ENCODE results near the gene MCHR1. TPM values are rescaled to one million over a fixed set of nuclear protein-coding genes. Genes with fewer than 3 reads are reported as not detected.
"Not testable (repeated sequence)": the region's sequence is repeated elsewhere in the genome, so short reads cannot be mapped to it uniquely, and the experiment has no call there.

Gene MCHR1
- polyA plus RNA-seq, 3 donors = 0.26 to 0.47 (median 0.28) TPM

GRCh38 chr22:40717657-40718056, 38.4 kb downstream of the MCHR1 start:
- not testable (repeated sequence) for DNase-seq (ENCODE audit: extremely low read depth in 1 of 11, low read depth in 9 of 11, low spot score in 4 of 11)

DNA sequence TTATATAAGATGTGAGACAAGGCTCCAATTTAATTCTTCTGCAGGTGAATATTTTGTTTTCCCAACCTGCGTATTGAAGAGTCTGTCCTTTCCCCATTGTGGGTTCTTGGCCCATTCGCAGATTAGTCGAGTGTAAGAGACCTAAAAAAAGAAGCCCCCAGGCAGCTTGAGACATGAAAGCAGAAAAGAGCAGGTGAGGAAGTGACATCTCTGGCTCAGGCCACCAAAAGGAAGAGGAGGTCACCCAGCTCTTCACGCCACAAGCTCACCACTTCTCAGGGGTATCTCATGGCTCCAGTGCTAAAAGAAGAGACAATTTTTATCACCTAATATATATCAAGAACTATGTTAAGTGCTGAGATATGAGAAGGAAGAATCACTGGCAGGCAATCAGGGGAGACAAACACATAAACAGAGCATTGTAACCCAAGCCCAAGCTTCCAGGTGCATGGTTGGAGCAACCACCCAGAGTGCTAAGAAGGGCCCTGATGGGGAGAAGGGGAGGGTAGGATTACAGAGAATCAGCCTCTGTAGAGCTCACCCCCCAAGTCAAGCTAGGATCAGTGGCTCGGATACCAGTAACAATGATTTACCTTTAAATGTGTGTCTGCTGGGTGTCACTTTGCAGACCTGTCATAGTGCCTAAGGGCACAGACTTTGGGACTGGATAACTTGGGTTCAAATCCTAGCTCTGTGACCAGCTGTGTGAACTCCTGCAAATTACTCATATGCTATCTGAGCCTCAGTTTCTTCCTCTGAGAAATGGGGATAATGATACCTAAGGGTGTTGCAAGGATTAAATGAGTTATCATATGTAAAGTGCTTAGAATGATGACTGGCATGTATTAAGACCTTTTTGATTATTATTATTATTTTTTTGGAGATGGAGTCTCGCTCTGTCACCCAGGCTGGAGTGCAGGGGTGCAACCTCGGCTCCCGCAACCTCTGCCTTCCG, 39.2 kb downstream of the MCHR1 start:
- DNase-seq (ENCODE audit: extremely low read depth in 1 of 11, low read depth in 9 of 11, low spot score in 4 of 11) = peak in 1 of 11 donors; percentile 67

DNA sequence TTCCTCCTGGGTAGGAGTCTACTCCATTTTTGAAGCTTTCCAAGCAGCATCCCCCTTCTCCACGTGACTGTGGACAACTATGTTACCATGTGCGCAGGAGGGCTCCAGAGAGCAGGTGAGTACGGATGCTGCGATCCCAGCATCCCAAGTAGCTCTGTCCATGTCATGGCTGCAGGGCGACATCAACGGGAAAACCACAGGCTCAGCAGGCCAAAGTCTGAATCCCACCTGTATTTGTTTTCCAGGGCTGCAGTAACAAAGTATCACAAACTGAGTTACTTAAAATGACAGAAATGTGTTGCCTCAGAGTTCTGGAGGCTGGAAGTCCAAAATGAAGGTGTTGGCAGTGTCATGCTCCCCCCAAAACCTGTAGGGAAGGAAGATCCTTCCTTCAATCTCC, 40.3 kb downstream of the MCHR1 start:
- DNase-seq (ENCODE audit: extremely low read depth in 1 of 11, low read depth in 9 of 11, low spot score in 4 of 11) = no peak

DNA sequence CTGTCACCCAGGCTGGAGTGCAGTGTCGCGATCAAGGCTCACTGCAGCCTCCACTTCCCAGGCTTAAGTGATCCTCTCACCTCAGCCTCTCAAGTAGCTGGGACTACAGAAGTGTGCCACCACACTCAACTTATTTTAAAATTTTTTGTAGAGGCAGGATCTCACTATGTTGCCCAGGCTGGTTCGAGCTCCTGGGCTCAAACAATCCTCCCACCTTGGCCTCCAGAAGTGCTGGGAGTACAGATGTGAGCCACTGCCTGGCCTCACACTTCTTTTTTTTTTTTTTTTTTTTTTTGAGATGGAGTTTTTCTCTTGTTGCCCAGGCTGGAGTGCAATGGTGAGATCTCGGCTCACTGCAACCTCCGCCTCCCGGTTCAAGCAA, 40.9 kb downstream of the MCHR1 start:
- DNase-seq (ENCODE audit: extremely low read depth in 1 of 11, low read depth in 9 of 11, low spot score in 4 of 11) = not testable (repeated sequence)

GRCh38 chr22:40720538-40721256, 41.4 kb downstream of the MCHR1 start:
- no peak for DNase-seq (ENCODE audit: extremely low read depth in 1 of 11, low read depth in 9 of 11, low spot score in 4 of 11)

DNA sequence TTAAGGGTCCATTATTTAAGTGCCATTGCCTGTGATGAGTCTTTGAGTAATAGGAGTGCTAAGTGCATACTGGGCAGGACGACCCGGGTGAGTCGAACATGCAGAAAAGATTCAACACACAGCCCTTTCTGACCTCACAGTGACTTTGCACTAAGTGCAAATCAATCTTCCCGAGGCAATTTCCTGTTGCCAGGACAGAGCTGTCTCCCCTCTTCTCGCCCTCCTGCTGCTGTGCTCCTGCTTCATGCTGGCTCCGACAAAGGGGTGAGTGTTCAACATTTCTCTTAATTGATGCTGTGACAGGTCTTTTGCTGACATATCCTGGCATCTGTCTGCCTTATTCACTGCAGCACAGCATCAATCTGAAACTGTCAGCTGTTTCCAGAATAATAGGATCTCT, 42.0 kb downstream of the MCHR1 start:
- DNase-seq (ENCODE audit: extremely low read depth in 1 of 11, low read depth in 9 of 11, low spot score in 4 of 11) = peak in 1 of 11 donors; percentile 45

DNA sequence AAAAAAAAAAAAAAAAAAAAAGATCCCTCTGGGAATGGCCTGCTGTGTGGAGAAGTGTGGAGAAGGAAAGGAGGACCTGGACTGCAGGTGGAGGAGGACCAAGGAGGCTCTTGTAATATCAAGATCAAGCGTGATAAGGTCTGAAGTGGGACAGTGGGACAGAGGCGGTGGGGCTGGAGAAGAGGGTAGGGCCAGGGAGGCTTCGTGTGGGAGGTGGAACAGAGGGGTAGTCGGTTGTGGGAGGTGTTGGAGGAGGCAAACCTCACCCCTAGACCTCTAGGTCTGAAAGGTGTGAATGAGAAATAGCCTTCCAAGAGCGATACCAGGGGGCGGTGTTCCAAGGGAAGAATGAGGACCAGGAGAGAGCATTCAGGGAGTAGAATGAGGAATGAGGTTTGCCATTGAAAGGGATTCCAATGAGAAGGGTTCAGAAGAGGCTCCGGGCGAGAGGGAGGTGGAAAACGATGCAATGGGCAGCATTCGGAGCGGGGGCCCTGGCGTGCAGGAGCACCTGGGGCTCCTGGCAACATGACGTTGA, 44.2 kb downstream of the MCHR1 start:
- no peak for DNase-seq (ENCODE audit: extremely low read depth in 1 of 11, low read depth in 9 of 11, low spot score in 4 of 11)

DNA sequence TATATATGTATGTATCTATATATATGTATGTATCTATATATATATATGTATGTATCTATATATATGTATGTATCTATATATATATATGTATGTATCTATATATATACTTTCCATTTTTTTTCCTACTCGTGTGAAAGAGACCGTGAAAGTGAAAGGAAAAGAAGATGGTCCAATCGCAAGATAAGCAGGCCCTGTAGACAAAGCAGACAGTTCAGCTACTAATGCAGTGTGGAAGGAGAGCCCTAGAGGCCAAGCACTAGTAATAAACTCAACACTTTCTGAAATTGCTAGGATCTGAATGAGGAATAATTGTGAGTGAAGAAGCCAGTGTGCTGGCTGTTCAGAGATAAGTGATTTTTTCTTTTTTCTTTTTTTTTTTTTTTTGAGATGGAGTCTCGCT, 47.2 kb downstream of the MCHR1 start:
- DNase-seq (ENCODE audit: extremely low read depth in 1 of 11, low read depth in 9 of 11, low spot score in 4 of 11) = no peak

- no peak for DNase-seq (ENCODE audit: extremely low read depth in 1 of 11, low read depth in 9 of 11, low spot score in 4 of 11)
These were observed 48.0 kb downstream of the MCHR1 start for GRCh38 chr22:40727070-40727963.

- no peak for DNase-seq (ENCODE audit: extremely low read depth in 1 of 11, low read depth in 9 of 11, low spot score in 4 of 11)
These were observed 48.8 kb downstream of the MCHR1 start for GRCh38 chr22:40727964-40728615.

GRCh38 chr22:40728731-40729189, 49.5 kb downstream of the MCHR1 start:
- peak in 1 of 11 donors; percentile 45 for DNase-seq (ENCODE audit: extremely low read depth in 1 of 11, low read depth in 9 of 11, low spot score in 4 of 11)

GRCh38 chr22:40729284-40729683, 50.0 kb downstream of the MCHR1 start:
- no peak for DNase-seq (ENCODE audit: extremely low read depth in 1 of 11, low read depth in 9 of 11, low spot score in 4 of 11)

Other genes with a start within 250 kb of the MCHR1 start
- 10 to 100 TPM; 19.2 to 29.6 (median 25.9) TPM for gene MRTFA, start 42.8 kb upstream of the MCHR1 start, polyA plus RNA-seq (ENCODE audit: insufficient read length in 3 of 3)
- gene SLC25A17, start 139.9 kb downstream of the MCHR1 start, polyA plus RNA-seq (ENCODE audit: insufficient read length in 3 of 3) = 10 to 100 TPM; 34.3 to 42.1 (median 34.7) TPM
- 100 to 1,000 TPM; 616 to 727 (median 645) TPM for gene ST13, start 177.2 kb downstream of the MCHR1 start, polyA plus RNA-seq (ENCODE audit: insufficient read length in 3 of 3)
- gene XPNPEP3, start 177.7 kb downstream of the MCHR1 start, polyA plus RNA-seq (ENCODE audit: insufficient read length in 3 of 3) = 10 to 100 TPM; 17.6 to 29.1 (median 20.3) TPM
- 1 to 10 TPM in 1 of 3 donors, under 1 TPM in 2; 0.29 to 1.0 (median 0.31) TPM for gene DNAJB7, start 182.6 kb downstream of the MCHR1 start, polyA plus RNA-seq (ENCODE audit: insufficient read length in 3 of 3)